GM23248 (cell line): Measurements from ENCODE around the gene AXIN1. TPM values are rescaled to one million over a fixed set of nuclear protein-coding genes. Genes with fewer than 3 reads are reported as not detected.
"Not testable (repeated sequence)": the region's sequence is repeated elsewhere in the genome, so short reads cannot be mapped to it uniquely, and the experiment has no call there.

Source experiments
- DNase-seq: peaks from one replicate; pipeline ENCODE4 v3.0.0-alpha.2; 2015
- H2AFZ ChIP-seq: fragments of 200-600 bp; sonication (generic); 2 replicates; pipeline ENCODE4 v1.6.1; 2016; ENCODE audit warnings: antibody characterized with exemption
- H3F3A ChIP-seq: fragments of 200-600 bp; sonication (generic); 2 replicates; pipeline ENCODE4 v1.6.1; 2016; ENCODE audit warnings: mild to moderate bottlenecking, antibody characterized with exemption, mixed run types; ENCODE audit not compliant: insufficient read depth
- H3K27ac ChIP-seq: fragments of 200-600 bp; sonication (generic); 2 replicates; pipeline ENCODE4 v1.5.1; 2016; ENCODE audit warnings: mild to moderate bottlenecking
- H3K27me3 ChIP-seq: fragments of 200-600 bp; sonication (generic); replicated peaks from 2 replicates; pipeline ENCODE4 v1.6.1; 2016; ENCODE audit warnings: mild to moderate bottlenecking; ENCODE audit not compliant: insufficient read depth
- H3K36me3 ChIP-seq: fragments of 200-600 bp; sonication (generic); 2 replicates; pipeline ENCODE4 v1.6.1; 2016; ENCODE audit warnings: low read depth, mild to moderate bottlenecking
- H3K4me1 ChIP-seq: fragments of 200-600 bp; sonication (generic); 2 replicates; pipeline ENCODE4 v1.6.1; 2016; ENCODE audit warnings: mild to moderate bottlenecking; ENCODE audit not compliant: insufficient read depth
- H3K4me2 ChIP-seq: fragments of 200-600 bp; sonication (generic); one replicate; pipeline ENCODE4 v1.6.1; 2016; ENCODE audit warnings: mild to moderate bottlenecking; ENCODE audit not compliant: unreplicated experiment
- H3K4me3 ChIP-seq: fragments of 200-600 bp; sonication (generic); 2 replicates; pipeline ENCODE4 v1.5.1; 2016; ENCODE audit warnings: mild to moderate bottlenecking
- H3K79me2 ChIP-seq: fragments of 200-600 bp; sonication (generic); 2 replicates; pipeline ENCODE4 v1.6.1; 2016; ENCODE audit warnings: mild to moderate bottlenecking; ENCODE audit not compliant: insufficient read depth
- H3K9ac ChIP-seq: fragments of 200-600 bp; sonication (generic); 2 replicates; pipeline ENCODE4 v1.6.1; 2016; ENCODE audit warnings: mild to moderate bottlenecking
- H3K9me2 ChIP-seq: fragments of 200-600 bp; sonication (generic); 2 replicates; pipeline ENCODE4 v1.6.1; 2016; ENCODE audit warnings: mixed run types, mild to moderate bottlenecking, moderate library complexity; ENCODE audit not compliant: insufficient read depth
- H3K9me3 ChIP-seq: fragments of 200-600 bp; sonication (generic); one replicate; pipeline ENCODE4 v1.6.1; 2017; ENCODE audit warnings: low read depth
- H4K20me1 ChIP-seq: fragments of 200-600 bp; sonication (generic); 2 replicates; pipeline ENCODE4 v1.6.0; 2016; ENCODE audit not compliant: insufficient read depth
- EZH2 ChIP-seq: fragments of 200-600 bp; sonication (generic); IDR thresholded peaks from 2 replicates; pipeline ENCODE4 v1.6.1; 2018; ENCODE audit warnings: antibody characterized with exemption, mild to moderate bottlenecking; ENCODE audit not compliant: insufficient read depth, poor library complexity, severe bottlenecking
- EZH2phosphoT487 ChIP-seq: fragments of 200-600 bp; sonication (generic); IDR thresholded peaks from 2 replicates; pipeline ENCODE4 v1.6.1; 2018; ENCODE audit warnings: antibody characterized with exemption, moderate library complexity, mild to moderate bottlenecking, low read depth; ENCODE audit not compliant: insufficient read depth
- WGBS, 2 experiments: methylation state at CpG; one replicate each; pipeline ENCODE4 v1.1.6; 2015 to 2017; ENCODE audit warnings: low lambda C conversion rate in 2 of 2, low coverage in 1 of 2; ENCODE audit errors: missing lambda C conversion rate in 2 of 2; 5-methylcytosine and 5-hydroxymethylcytosine counted together
- in situ Hi-C: fragments of 300-500 bp; cut with MboI; formaldehyde crosslinking; loops from 2 replicates; pipeline ENCODE4 v1.15.0; 2020
- polyA plus RNA-seq: library from polyadenylated mRNA; unstranded; fragments of >200 nt; fragmentation: Nextera tagmentation; extraction: Ambion mirVana; gene quantifications from 2 replicates; pipeline ENCODE4 v1.2.1, GENCODE V29; 2016
- total RNA-seq: library from RNA; depleted of rRNA; stranded (reverse); fragments of >200 nt; shearing (Covaris generic); gene quantifications from 2 replicates; pipeline ENCODE4 v1.2.3, GENCODE V29; 2014

Gene AXIN1
- total and polyA plus RNA-seq, 2 experiments from 2014 or later: 3.3 to 27.1 TPM

GRCh38 chr16:379183-379960 lies 26.8 kb upstream of the AXIN1 start:
- H3K4me2 ChIP-seq: no peak overlapping the region
- TF ChIP-seq EZH2phosphoT487: no peak
- DNase-seq: no peak
- H3K4me1 ChIP-seq: no peaks in the 10 kb centered on the region
- H3K4me3 ChIP-seq: no peak overlapping the region
- no peaks in the 10 kb centered on the region for H3K36me3 ChIP-seq
- 93 to 94% methylated on average over 14 to 16 of the region's 16 CpGs for WGBS, 2 experiments
- no peaks in the 10 kb centered on the region for H4K20me1 ChIP-seq
- H3K9ac ChIP-seq: no peak overlapping the region
- no peaks in the 10 kb centered on the region for H3K9me3 ChIP-seq
- H3K79me2 ChIP-seq: peaks cover 30% of the 10 kb centered on the region
- in situ Hi-C loops: no loop called here
- H2AFZ ChIP-seq: no peak overlapping the region
- no peaks in the 10 kb centered on the region for H3K9me2 ChIP-seq
- no peaks in the 10 kb centered on the region for H3K27me3 ChIP-seq
- H3K27ac ChIP-seq: no peak overlapping the region
- no peaks in the 10 kb centered on the region for H3F3A ChIP-seq

- no peaks in the 10 kb centered on the region for H3K4me1 ChIP-seq
- H3K4me3 ChIP-seq: no peak overlapping the region
- no peak overlapping the region for H2AFZ ChIP-seq
- no peak overlapping the region for H3K27ac ChIP-seq
- no peaks in the 10 kb centered on the region for H3F3A ChIP-seq
- in situ Hi-C loops: no loop called here
- no peak for TF ChIP-seq EZH2
- TF ChIP-seq EZH2phosphoT487: no peak
- H3K4me2 ChIP-seq: no peak overlapping the region
- H3K9ac ChIP-seq: no peak overlapping the region
- H4K20me1 ChIP-seq: no peaks in the 10 kb centered on the region
- H3K27me3 ChIP-seq: no peaks in the 10 kb centered on the region
- DNase-seq: no peak
- peaks cover 30% of the 10 kb centered on the region for H3K79me2 ChIP-seq
- H3K36me3 ChIP-seq: no peaks in the 10 kb centered on the region
- no peaks in the 10 kb centered on the region for H3K9me3 ChIP-seq
- 90 to 96% methylated on average over 11 to 14 of the region's 14 CpGs for WGBS, 2 experiments
- no peaks in the 10 kb centered on the region for H3K9me2 ChIP-seq
Observed at GRCh38 chr16:378821-379182, 26.3 kb upstream of the AXIN1 start.

GRCh38 chr16:378113-378820 lies 25.7 kb upstream of the AXIN1 start:
- H3K9ac ChIP-seq, H4K20me1 ChIP-seq, H3K27me3 ChIP-seq, H3F3A ChIP-seq, H3K9me2 ChIP-seq, H3K27ac ChIP-seq, H3K36me3 ChIP-seq, H3K4me2 ChIP-seq, H3K4me1 ChIP-seq, in situ Hi-C loops, H3K9me3 ChIP-seq, H3K4me3 ChIP-seq, H2AFZ ChIP-seq, DNase-seq: not testable (repeated sequence)
- peaks cover 30% of the 10 kb centered on the region for H3K79me2 ChIP-seq
- 94 to 97% methylated on average over 11 to 36 of the region's 36 CpGs for WGBS, 2 experiments

GRCh38 chr16:377419-377951 lies 25.0 kb upstream of the AXIN1 start:
- H3F3A ChIP-seq: no peaks in the 10 kb centered on the region

More at GRCh38 chr16:377419-377951, 25.0 kb upstream of the AXIN1 start:
- Histone ChIP-seq H3K4me3 (no peak overlapping the region), H3K79me2 (peaks cover 30% of the 10 kb centered on the region), H3K4me2 (no peak overlapping the region), H3K27ac (no peak overlapping the region), H3K4me1 (no peaks in the 10 kb centered on the region), H3K9me2 (no peaks in the 10 kb centered on the region), H3K36me3 (no peaks in the 10 kb centered on the region), H3K27me3 (no peaks in the 10 kb centered on the region), H2AFZ (no peak overlapping the region), H3K9ac (no peak overlapping the region), H4K20me1 (no peaks in the 10 kb centered on the region), H3K9me3 (no peaks in the 10 kb centered on the region)
- 91 to 98% methylated on average over 17 to 39 of the region's 42 CpGs for WGBS, 2 experiments
- TF ChIP-seq EZH2 (no peak), EZH2phosphoT487 (no peak)
- no peak for DNase-seq
- in situ Hi-C loops: no loop called here
